H1 (cell line): ENCODE results near the gene PHLPP2. TPM values are rescaled to one million over a fixed set of nuclear protein-coding genes. Genes with fewer than 3 reads are reported as not detected.

Experiments
- CTCF ChIA-PET: fragments of 300-600 bp; sonication (Branson Sonifier 250); formaldehyde crosslinking; loops from one replicate; lab custom pipeline; 2021; ENCODE audit not compliant: partially characterized antibody; lab: Charles Lee
- POLR2A ChIA-PET: fragments of 300-600 bp; sonication (Branson Sonifier 250); formaldehyde crosslinking; loops from one replicate; lab custom pipeline; 2021; ENCODE audit warnings: inconsistent platforms; ENCODE audit not compliant: partially characterized antibody; lab: Charles Lee
- DNase-seq, 2 experiments: peaks; one replicate each; pipeline versions ENCODE4 v3.0.0 to v3.0.0-alpha.2; 2010 to 2022; ENCODE audit warnings: low spot score in 2 of 2, low read depth in 1 of 2, mixed read lengths in 1 of 2
- FAIRE-seq: peaks from 2 replicates; lab custom pipeline; 2011; peaks lifted over from hg19 to GRCh38; lab: Jason Lieb, UNC
- H2AFZ ChIP-seq: 2 replicates; pipeline ENCODE4 v1.8.1; 2012; ENCODE audit warnings: low read length, inconsistent platforms
- H2AK5ac ChIP-seq: 2 replicates; pipeline ENCODE4 v1.6.1; 2013; ENCODE audit warnings: low read depth, low read length
- H2BK120ac ChIP-seq: replicated peaks from 2 replicates; pipeline ENCODE3; 2013; ENCODE audit warnings: low read depth, low read length, inconsistent platforms
- H2BK12ac ChIP-seq: 2 replicates; pipeline ENCODE4 v1.6.1; 2013; ENCODE audit warnings: low read depth, low read length
- H2BK15ac ChIP-seq: 2 replicates; pipeline ENCODE4 v1.6.1; 2013; ENCODE audit warnings: low read length
- H2BK20ac ChIP-seq: 2 replicates; pipeline ENCODE4 v1.6.1; 2013; ENCODE audit warnings: low read length
- H2BK5ac ChIP-seq: 2 replicates; pipeline ENCODE4 v1.6.1; 2013; ENCODE audit warnings: low read depth, low read length
- H3K14ac ChIP-seq: 2 replicates; pipeline ENCODE4 v1.6.1; 2013; ENCODE audit warnings: inconsistent platforms; ENCODE audit not compliant: insufficient read length
- H3K18ac ChIP-seq: 2 replicates; pipeline ENCODE4 v1.6.1; 2013; ENCODE audit warnings: low read length; ENCODE audit errors: extremely low read depth
- H3K23ac ChIP-seq: 2 replicates; pipeline ENCODE4 v1.6.1; 2013; ENCODE audit warnings: inconsistent platforms; ENCODE audit not compliant: insufficient read length
- H3K23me2 ChIP-seq: 2 replicates; pipeline ENCODE4 v1.6.1; 2013; ENCODE audit warnings: low read depth, low read length
- H3K27ac ChIP-seq: 2 replicates; pipeline ENCODE4 v1.6.1; 2011; ENCODE audit warnings: low read depth, low read length, inconsistent platforms
- H3K27me3 ChIP-seq, 4 experiments: replicated peaks in 1 of 4; 1 replicate in 1 of 4; 2 replicates in 3 of 4; pipeline versions ENCODE4 v1.6.1 to v1.8.1; 2011 to 2013; ENCODE audit warnings: low read length in 3 of 4, mild to moderate bottlenecking in 3 of 4, inconsistent platforms in 2 of 4, mixed read lengths in 2 of 4, moderate library complexity in 1 of 4; ENCODE audit not compliant: control insufficient read depth in 3 of 4, insufficient read depth in 3 of 4; ENCODE audit errors: extremely low read depth in 1 of 4
- H3K36me3 ChIP-seq, 4 experiments: 2 replicates each; pipeline versions ENCODE4 v1.6.1 to v1.8.1; 2011 to 2013; ENCODE audit warnings: mild to moderate bottlenecking in 4 of 4, low read length in 3 of 4, moderate library complexity in 2 of 4, control low read depth in 1 of 4, inconsistent platforms in 1 of 4; ENCODE audit not compliant: insufficient read depth in 4 of 4, control insufficient read depth in 2 of 4
- H3K4ac ChIP-seq: replicated peaks from 2 replicates; pipeline ENCODE3; 2013; ENCODE audit warnings: low read length, low read depth, mixed read lengths, inconsistent platforms; ENCODE audit not compliant: insufficient read length
- H3K4me1 ChIP-seq, 4 experiments: replicated peaks in 1 of 4; 1 replicate in 1 of 4; 2 replicates in 3 of 4; pipeline versions ENCODE4 v1.6.1 to v1.8.1; 2011 to 2013; ENCODE audit warnings: low read length in 3 of 4, inconsistent platforms in 2 of 4, mixed read lengths in 1 of 4; ENCODE audit not compliant: insufficient read depth in 4 of 4, control insufficient read depth in 3 of 4
- H3K4me2 ChIP-seq, 2 experiments: 2 replicates each; pipeline versions ENCODE4 v1.6.1 to v1.8.1; 2011 to 2013; ENCODE audit warnings: low read depth in 2 of 2, low read length in 2 of 2, control low read depth in 1 of 2, inconsistent platforms in 1 of 2, mild to moderate bottlenecking in 1 of 2; ENCODE audit not compliant: insufficient read depth in 1 of 2
- H3K4me3 ChIP-seq, 4 experiments: fragments of 200-600, 300-600 bp in 1 of 4; sonication (generic), shearing (Covaris generic), sonication (Bioruptor Twin) in 1 of 4; 2 replicates each; pipeline versions ENCODE4 v1.5.1 to v1.8.1; 2011 to 2016; ENCODE audit warnings: low read length in 4 of 4, low read depth in 3 of 4, control low read depth in 2 of 4, inconsistent platforms in 2 of 4, mild to moderate bottlenecking in 2 of 4, mixed read lengths in 1 of 4, moderate library complexity in 1 of 4; ENCODE audit not compliant: insufficient read depth in 2 of 4; ENCODE audit errors: extremely low read depth in 1 of 4
- H3K56ac ChIP-seq: replicated peaks from 2 replicates; pipeline ENCODE3; 2013; ENCODE audit warnings: low read depth, mild to moderate bottlenecking, mixed read lengths, low read length, inconsistent platforms; ENCODE audit not compliant: insufficient read length
- H3K79me1 ChIP-seq: 2 replicates; pipeline ENCODE4 v1.6.1; 2013; ENCODE audit warnings: low read depth, low read length, control low read depth
- H3K79me2 ChIP-seq, 2 experiments: 2 replicates each; pipeline versions ENCODE4 v1.6.1 to v1.8.1; 2012 to 2013; ENCODE audit warnings: low read length in 2 of 2, mild to moderate bottlenecking in 2 of 2, inconsistent platforms in 1 of 2; ENCODE audit not compliant: insufficient read depth in 2 of 2, control insufficient read depth in 1 of 2
- H3K9ac ChIP-seq, 4 experiments: replicated peaks in 1 of 4; 1 replicate in 1 of 4; 2 replicates in 3 of 4; pipeline versions ENCODE4 v1.6.1 to v1.8.1; 2011 to 2013; ENCODE audit warnings: low read depth in 3 of 4, low read length in 3 of 4, control low read depth in 2 of 4, mild to moderate bottlenecking in 2 of 4, moderate library complexity in 2 of 4, inconsistent platforms in 1 of 4; ENCODE audit errors: extremely low read depth in 1 of 4
- H3K9me3 ChIP-seq, 2 experiments: 2 replicates each; pipeline versions ENCODE4 v1.6.1 to v1.8.1; 2012 to 2013; ENCODE audit warnings: mild to moderate bottlenecking in 2 of 2, moderate library complexity in 2 of 2, control low read depth in 1 of 2, inconsistent platforms in 1 of 2, low read depth in 1 of 2, low read length in 1 of 2, mixed read lengths in 1 of 2; ENCODE audit not compliant: insufficient read depth in 2 of 2
- H4K20me1 ChIP-seq, 2 experiments: replicated peaks in 1 of 2; 2 replicates each; pipeline versions ENCODE3 to v1.8.1; 2011 to 2013; ENCODE audit warnings: inconsistent platforms in 2 of 2, low read length in 2 of 2, mild to moderate bottlenecking in 1 of 2; ENCODE audit not compliant: insufficient read depth in 2 of 2, control insufficient read depth in 1 of 2
- H4K5ac ChIP-seq: 2 replicates; pipeline ENCODE4 v1.6.1; 2013; ENCODE audit warnings: low read length, low read depth, mixed read lengths, inconsistent platforms; ENCODE audit not compliant: insufficient read length
- H4K8ac ChIP-seq: 2 replicates; pipeline ENCODE4 v1.8.0; 2013; ENCODE audit warnings: mild to moderate bottlenecking, moderate library complexity, low read length, inconsistent platforms; ENCODE audit not compliant: insufficient read depth; ENCODE audit errors: extremely low read depth
- H4K91ac ChIP-seq: replicated peaks from 2 replicates; pipeline ENCODE3; 2013; ENCODE audit warnings: low read length, mixed read lengths, inconsistent platforms; ENCODE audit not compliant: insufficient read length
- HDAC6 ChIP-seq: IDR thresholded peaks from one replicate; pipeline ENCODE4 v1.7.1; 2012; ENCODE audit warnings: low read depth, mild to moderate bottlenecking, inconsistent platforms, low read length, moderate library complexity
- WGBS, 2 experiments: shearing (Covaris generic) in 1 of 2; methylation state at CpG; one replicate each; pipeline versions ENCODE4 v1.1.6 to v1.1.7; 2013 to 2015; ENCODE audit warnings: low lambda C conversion rate in 2 of 2, mixed read lengths in 2 of 2, inconsistent platforms in 1 of 2, low coverage in 1 of 2, missing lambda C conversion rate in 1 of 2; ENCODE audit not compliant: insufficient replicate concordance in 2 of 2, insufficient coverage in 1 of 2, insufficient read length in 1 of 2; ENCODE audit errors: extremely low coverage in 1 of 2, missing lambda C conversion rate in 1 of 2; 5-methylcytosine and 5-hydroxymethylcytosine counted together
- polyA plus RNA-seq, 7 experiments: library from polyadenylated mRNA; depleted of rRNA in 3 of 7; stranded (reverse) in 5 of 7; unstranded in 2 of 7; fragments of >200 nt in 5 of 7; fragments of 200-250 nt in 2 of 7; gene quantifications; 1 replicate in 5 of 7; 2 replicates in 1 of 7; 4 replicates in 1 of 7; pipeline versions ENCODE4 v1.2.1 to v1.2.3, GENCODE V29; 2011 to 2013; ENCODE audit warnings: missing spikeins in 2 of 7, mixed read lengths in 2 of 7
- total RNA-seq: library from RNA; stranded (reverse); fragmentation: NEBNext Ultra II Directional; extraction: Animal tissue kit (Norgen Biotek cat#: 25700); gene quantifications from 2 replicates; pipeline ENCODE4 v1.2.1, GENCODE V29; 2021

The PHLPP2 gene
- total and polyA plus RNA-seq, 2 of the 8 experiments (the other 6 are each of a cell fraction or from before 2014, with no cell fraction given), result 7.3 to 12.9 TPM

DNA sequence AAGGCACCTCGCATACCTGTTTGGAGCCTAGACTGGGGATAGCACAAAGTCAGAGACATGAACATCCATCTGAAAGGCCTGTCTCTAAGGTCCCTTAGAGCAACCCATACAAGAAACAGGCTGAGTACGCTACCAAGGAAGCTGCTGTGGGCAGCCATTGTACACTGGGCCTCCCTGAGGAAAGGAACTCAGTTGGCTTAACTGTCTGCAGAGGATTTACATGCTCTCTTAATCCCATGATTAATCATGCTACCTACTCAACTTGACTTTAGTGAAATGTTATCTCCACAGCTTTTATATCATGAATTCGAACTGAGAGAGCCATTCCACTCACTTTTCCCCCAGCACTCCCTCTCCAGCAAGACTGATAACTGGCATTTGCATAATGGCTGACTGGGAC, 26.0 kb downstream of the PHLPP2 start:
- CTCF ChIA-PET, result interaction anchor here (1.0 to 1.4 kb wide), 2 partner anchors 14 to 34 kb away, joined by 3 to 7 read pairs; no protein-coding TSS in a partner anchor
- FAIRE-seq, result no peak
- no peaks in the 10 kb centered on the region for H3K4me1 ChIP-seq

More for the DNA sequence above, 26.0 kb downstream of the PHLPP2 start:
- Histone ChIP-seq H3K79me2 (peaks cover 0 to 3% of the 10 kb centered on the region in 2 experiments; a peak in 2 of 4 replicates), H2AFZ (no peak overlapping the region), H3K79me1 (peaks cover 3% of the 10 kb centered on the region), H3K4ac (no peak overlapping the region), H2BK12ac (no peak overlapping the region), H2BK15ac (no peak overlapping the region), H3K23ac (no peak overlapping the region), H2AK5ac (no peak overlapping the region), H4K91ac (no peak overlapping the region), H2BK5ac (peak overlapping the region; percentile 37; the same call in 1 of the 2 replicates), H3K9ac (no peak overlapping the region), H4K5ac (no peak overlapping the region), H3K36me3 (peaks cover 0 to 4% (median 1%) of the 10 kb centered on the region in 4 experiments; a peak in 1 of 8 replicates), H3K27ac (no peak overlapping the region), H3K4me3 (no peak overlapping the region), H3K4me2 (no peak overlapping the region), H4K8ac (no peak overlapping the region), H2BK20ac (no peak overlapping the region), H3K9me3 (no peaks in the 10 kb centered on the region), H3K14ac (no peak overlapping the region), H3K27me3 (no peaks in the 10 kb centered on the region), H4K20me1 (peaks cover 0 to 4% of the 10 kb centered on the region in 2 experiments), H3K56ac (no peak overlapping the region), H3K18ac (no peak overlapping the region), H2BK120ac (no peak overlapping the region), H3K23me2 (no peaks in the 10 kb centered on the region)
- DNase-seq, result no peak
- TF ChIP-seq HDAC6, result no peak
- 89% methylated on average over 3 of the region's 3 CpGs; no CpG with 5 or more reads in 1 of the 2 experiments for WGBS, 2 experiments
- POLR2A ChIA-PET, result interaction anchor here (1.6 kb wide), 1 partner anchor 16 kb away, joined by 4 read pairs; no protein-coding TSS in a partner anchor
